Measurements from ENCODE around the gene ZNF473.
A peak's percentile ranks its signal among the peaks of the same experiment; 100 is the strongest.
"Not testable (repeated sequence)": the region's sequence is repeated elsewhere in the genome, so short reads cannot be mapped to it uniquely, and the experiment has no call there.

ZNF473 gene

DNA sequence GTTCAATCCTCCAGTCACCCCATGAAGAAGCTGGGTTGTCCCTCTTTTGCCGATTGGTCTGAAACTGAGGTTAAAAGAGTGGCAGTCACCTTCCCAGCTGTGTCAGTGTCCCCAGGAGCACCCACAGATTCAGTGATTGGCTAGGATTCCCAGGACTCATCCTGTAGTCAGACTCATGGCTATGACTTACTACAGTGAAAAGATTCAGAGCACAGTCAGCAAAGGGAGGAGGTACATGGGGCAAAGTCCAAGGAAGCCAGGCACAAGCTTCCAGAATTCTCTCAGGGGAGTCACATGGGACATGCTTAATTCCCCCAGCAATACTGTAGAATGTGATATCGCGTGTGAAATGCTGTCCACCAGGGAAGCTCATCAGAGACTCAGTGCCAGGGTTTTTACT lies 14.2 kb downstream of the ZNF473 start:
- H3K36me3 ChIP-seq (ENCODE audit: control insufficient read depth, low read depth, low read length): peaks cover 63% of the 10 kb centered on the region
- H3K9me3 ChIP-seq (ENCODE audit: control insufficient read depth, low read depth, low read length): peaks cover 16% of the 10 kb centered on the region
- no peak overlapping the region for H3K27ac ChIP-seq (ENCODE audit: low read length)
- no peaks in the 10 kb centered on the region for H3K27me3 ChIP-seq (ENCODE audit: control insufficient read depth, insufficient read depth, low read length)
- no peak overlapping the region for H3K9ac ChIP-seq (ENCODE audit: low read length)
- H3K4me1 ChIP-seq (ENCODE audit: control insufficient read depth, low read depth, low read length): no peaks in the 10 kb centered on the region
- H3K4me3 ChIP-seq (ENCODE audit: low read length): no peak overlapping the region

DNA sequence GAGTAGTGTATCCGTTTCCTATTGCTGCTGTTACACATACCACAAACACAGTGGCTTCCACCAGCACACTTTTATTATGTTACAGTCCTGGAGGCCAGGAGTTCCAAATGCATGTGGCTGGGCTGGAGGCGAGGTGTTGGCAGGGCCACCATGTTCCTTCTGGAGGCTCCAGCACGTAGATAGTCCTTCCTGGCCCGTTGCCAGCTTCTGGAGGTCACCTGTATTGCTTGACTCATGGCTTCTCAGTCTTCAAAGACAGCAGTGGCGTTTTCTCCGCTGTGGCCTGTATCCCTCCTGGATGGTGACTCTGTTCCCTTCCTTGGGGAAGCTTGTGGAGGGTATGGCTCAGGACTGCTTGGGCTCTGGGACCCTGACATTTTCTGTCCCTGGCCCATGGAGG lies 15.2 kb downstream of the ZNF473 start:
- H3K4me3 ChIP-seq (ENCODE audit: low read length): no peak overlapping the region
- no peaks in the 10 kb centered on the region for H3K4me1 ChIP-seq (ENCODE audit: control insufficient read depth, low read depth, low read length)
- H3K9me3 ChIP-seq (ENCODE audit: control insufficient read depth, low read depth, low read length): peaks cover 26% of the 10 kb centered on the region
- H3K27me3 ChIP-seq (ENCODE audit: control insufficient read depth, insufficient read depth, low read length): no peaks in the 10 kb centered on the region
- no peak overlapping the region for H3K27ac ChIP-seq (ENCODE audit: low read length)
- H3K9ac ChIP-seq (ENCODE audit: low read length): no peak overlapping the region
- H3K36me3 ChIP-seq (ENCODE audit: control insufficient read depth, low read depth, low read length): peaks cover 69% of the 10 kb centered on the region

DNA sequence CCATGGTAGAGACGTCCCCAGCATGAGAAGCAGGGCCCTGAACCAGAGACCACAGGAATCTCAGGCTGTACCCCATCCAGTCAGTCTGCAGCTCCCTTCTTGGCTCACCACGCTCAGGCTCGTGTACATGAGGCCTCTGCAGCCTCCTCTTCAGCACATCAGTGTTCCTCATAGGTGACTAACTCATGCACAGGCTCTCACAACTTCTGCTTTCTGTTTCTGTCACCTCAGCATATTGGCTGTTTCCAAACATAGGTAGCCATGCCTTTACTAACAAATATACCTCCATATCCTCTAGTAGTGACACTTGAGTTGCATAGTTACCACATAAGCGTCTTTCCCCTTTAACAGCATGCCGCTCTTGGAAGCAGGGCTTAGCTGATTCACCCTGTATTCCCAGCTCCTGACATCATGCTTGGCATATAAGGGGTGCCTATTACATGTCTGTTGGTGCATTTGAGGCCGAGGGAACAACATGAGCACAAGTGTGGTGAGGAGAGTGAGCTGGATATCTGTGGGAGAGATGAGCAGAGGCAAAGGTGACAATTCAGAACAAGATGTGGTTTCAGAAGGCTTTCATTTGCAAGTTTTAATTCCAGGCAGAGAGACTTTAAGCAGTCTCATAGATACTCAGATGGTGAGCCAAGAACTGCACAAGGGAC lies 16.7 kb downstream of the ZNF473 start:
- no peaks in the 10 kb centered on the region for H3K27me3 ChIP-seq (ENCODE audit: control insufficient read depth, insufficient read depth, low read length)
- no peak overlapping the region for H3K27ac ChIP-seq (ENCODE audit: low read length)
- H3K9ac ChIP-seq (ENCODE audit: low read length): no peak overlapping the region
- H3K4me1 ChIP-seq (ENCODE audit: control insufficient read depth, low read depth, low read length): no peaks in the 10 kb centered on the region
- H3K9me3 ChIP-seq (ENCODE audit: control insufficient read depth, low read depth, low read length): peaks cover 37% of the 10 kb centered on the region
- H3K4me3 ChIP-seq (ENCODE audit: low read length): no peak overlapping the region
- H3K36me3 ChIP-seq (ENCODE audit: control insufficient read depth, low read depth, low read length): peaks cover 77% of the 10 kb centered on the region

- Histone ChIP-seq H3K4me1 (ENCODE audit: control insufficient read depth, low read depth, low read length) (no peaks in the 10 kb centered on the region), H3K4me3 (ENCODE audit: low read length) (no peak overlapping the region), H3K9me3 (ENCODE audit: control insufficient read depth, low read depth, low read length) (peaks cover 37% of the 10 kb centered on the region), H3K27me3 (ENCODE audit: control insufficient read depth, insufficient read depth, low read length) (no peaks in the 10 kb centered on the region), H3K9ac (ENCODE audit: low read length) (no peak overlapping the region), H3K36me3 (ENCODE audit: control insufficient read depth, low read depth, low read length) (peaks cover 76% of the 10 kb centered on the region), H3K27ac (ENCODE audit: low read length) (no peak overlapping the region)
Observed at GRCh38 chr19:50043967-50044366, 18.2 kb downstream of the ZNF473 start.

GRCh38 chr19:50044922-50045321 lies 19.1 kb downstream of the ZNF473 start:
- no peak overlapping the region for H3K27ac ChIP-seq (ENCODE audit: low read length)
- H3K9ac ChIP-seq (ENCODE audit: low read length): no peak overlapping the region
- peaks cover 67% of the 10 kb centered on the region for H3K36me3 ChIP-seq (ENCODE audit: control insufficient read depth, low read depth, low read length)
- no peaks in the 10 kb centered on the region for H3K4me1 ChIP-seq (ENCODE audit: control insufficient read depth, low read depth, low read length)
- no peaks in the 10 kb centered on the region for H3K27me3 ChIP-seq (ENCODE audit: control insufficient read depth, insufficient read depth, low read length)
- no peak overlapping the region for H3K4me3 ChIP-seq (ENCODE audit: low read length)
- peaks cover 37% of the 10 kb centered on the region for H3K9me3 ChIP-seq (ENCODE audit: control insufficient read depth, low read depth, low read length)

- Histone ChIP-seq H3K36me3 (ENCODE audit: control insufficient read depth, low read depth, low read length) (peaks cover 47% of the 10 kb centered on the region), H3K4me3 (ENCODE audit: low read length) (no peak overlapping the region), H3K9me3 (ENCODE audit: control insufficient read depth, low read depth, low read length) (peaks cover 37% of the 10 kb centered on the region), H3K9ac (ENCODE audit: low read length) (no peak overlapping the region), H3K27ac (ENCODE audit: low read length) (no peak overlapping the region), H3K27me3 (ENCODE audit: control insufficient read depth, insufficient read depth, low read length) (no peaks in the 10 kb centered on the region), H3K4me1 (ENCODE audit: control insufficient read depth, low read depth, low read length) (no peaks in the 10 kb centered on the region)
Observed at GRCh38 chr19:50046649-50047503, 21.1 kb downstream of the ZNF473 start.

GRCh38 chr19:50047671-50048070 lies 21.9 kb downstream of the ZNF473 start:
- H3K9me3 ChIP-seq (ENCODE audit: control insufficient read depth, low read depth, low read length): peaks cover 37% of the 10 kb centered on the region
- peaks cover 39% of the 10 kb centered on the region for H3K36me3 ChIP-seq (ENCODE audit: control insufficient read depth, low read depth, low read length)
- no peak overlapping the region for H3K9ac ChIP-seq (ENCODE audit: low read length)
- no peaks in the 10 kb centered on the region for H3K4me1 ChIP-seq (ENCODE audit: control insufficient read depth, low read depth, low read length)
- no peaks in the 10 kb centered on the region for H3K27me3 ChIP-seq (ENCODE audit: control insufficient read depth, insufficient read depth, low read length)
- no peak overlapping the region for H3K27ac ChIP-seq (ENCODE audit: low read length)
- no peak overlapping the region for H3K4me3 ChIP-seq (ENCODE audit: low read length)

- peaks cover 14% of the 10 kb centered on the region for H3K36me3 ChIP-seq (ENCODE audit: control insufficient read depth, low read depth, low read length)
- peak overlapping the region; percentile 71 for H3K4me3 ChIP-seq (ENCODE audit: low read length)
- H3K27me3 ChIP-seq (ENCODE audit: control insufficient read depth, insufficient read depth, low read length): no peaks in the 10 kb centered on the region
- H3K27ac ChIP-seq (ENCODE audit: low read length): no peak overlapping the region
- peaks cover 20% of the 10 kb centered on the region for H3K9me3 ChIP-seq (ENCODE audit: control insufficient read depth, low read depth, low read length)
- peak overlapping the region; percentile 51 for H3K9ac ChIP-seq (ENCODE audit: low read length)
- no peaks in the 10 kb centered on the region for H3K4me1 ChIP-seq (ENCODE audit: control insufficient read depth, low read depth, low read length)
Observed at GRCh38 chr19:50050406-50051227, 24.8 kb downstream of the ZNF473 start.

GRCh38 chr19:50051228-50051895 lies 25.6 kb downstream of the ZNF473 start:
- Histone ChIP-seq H3K9me3 (ENCODE audit: control insufficient read depth, low read depth, low read length) (peaks cover 12% of the 10 kb centered on the region), H3K4me3 (ENCODE audit: low read length) (peak overlapping the region; percentile 71)
- not testable (repeated sequence) for H3K4me1 ChIP-seq (ENCODE audit: control insufficient read depth, low read depth, low read length); H3K36me3 ChIP-seq (ENCODE audit: control insufficient read depth, low read depth, low read length); H3K9ac ChIP-seq (ENCODE audit: low read length); H3K27me3 ChIP-seq (ENCODE audit: control insufficient read depth, insufficient read depth, low read length); H3K27ac ChIP-seq (ENCODE audit: low read length)

GRCh38 chr19:50051964-50052363 lies 26.2 kb downstream of the ZNF473 start:
- H3K36me3 ChIP-seq (ENCODE audit: control insufficient read depth, low read depth, low read length): peaks cover 3% of the 10 kb centered on the region
- H3K9me3 ChIP-seq (ENCODE audit: control insufficient read depth, low read depth, low read length): peaks cover 6% of the 10 kb centered on the region
- no peak overlapping the region for H3K4me3 ChIP-seq (ENCODE audit: low read length)
- no peaks in the 10 kb centered on the region for H3K27me3 ChIP-seq (ENCODE audit: control insufficient read depth, insufficient read depth, low read length)
- H3K9ac ChIP-seq (ENCODE audit: low read length): no peak overlapping the region
- no peaks in the 10 kb centered on the region for H3K4me1 ChIP-seq (ENCODE audit: control insufficient read depth, low read depth, low read length)
- H3K27ac ChIP-seq (ENCODE audit: low read length): no peak overlapping the region

DNA sequence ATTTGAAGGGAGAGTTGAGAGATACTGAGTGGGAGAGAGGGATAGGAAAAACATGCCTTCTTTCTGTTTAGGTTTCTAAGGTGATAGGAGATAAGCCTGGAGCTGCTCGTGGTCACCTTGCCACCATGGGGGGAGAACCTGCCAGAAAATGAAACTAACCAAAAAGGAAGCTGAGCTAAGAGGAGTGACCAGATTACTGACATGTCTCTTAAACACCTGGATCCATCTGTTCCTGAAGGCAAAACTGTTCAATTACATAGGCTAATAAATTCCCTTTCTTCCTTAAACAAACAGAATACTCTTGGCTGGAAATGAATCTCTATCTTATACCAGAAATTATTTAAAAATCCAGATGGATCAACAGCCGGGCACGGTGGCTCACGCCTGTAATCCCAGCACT lies 27.3 kb downstream of the ZNF473 start:
- H3K4me1 ChIP-seq (ENCODE audit: control insufficient read depth, low read depth, low read length): no peaks in the 10 kb centered on the region
- peaks cover 6% of the 10 kb centered on the region for H3K9me3 ChIP-seq (ENCODE audit: control insufficient read depth, low read depth, low read length)
- no peak overlapping the region for H3K9ac ChIP-seq (ENCODE audit: low read length)
- H3K27me3 ChIP-seq (ENCODE audit: control insufficient read depth, insufficient read depth, low read length): no peaks in the 10 kb centered on the region
- no peak overlapping the region for H3K4me3 ChIP-seq (ENCODE audit: low read length)
- no peak overlapping the region for H3K27ac ChIP-seq (ENCODE audit: low read length)
- H3K36me3 ChIP-seq (ENCODE audit: control insufficient read depth, low read depth, low read length): no peaks in the 10 kb centered on the region
